Psoas muscle (tissue), 8 donors: ENCODE data around the gene KAT7. TPM values are rescaled to one million over a fixed set of nuclear protein-coding genes. Genes with fewer than 3 reads are reported as not detected.

ENCODE experiments used
- ATAC-seq, 4 donors: fragments of 200-7000 bp; cut with Tn5 transposase; one replicate each; pipeline ENCODE4 v1.9.1; 2020; ENCODE audit warnings: moderate library complexity in 3 of 4, mild to moderate bottlenecking in 2 of 4
- DNase-seq, 2 donors: peaks; one replicate each; pipeline ENCODE4 v3.0.0-alpha.2; 2020
- H3K27ac ChIP-seq: fragments of 200-600 bp; one replicate; pipeline ENCODE4 v1.8.0; 2022
- H3K27me3 ChIP-seq, 3 donors: fragments of 200-600 bp in 1 of 3; one replicate each; pipeline versions ENCODE4 v1.6.1 to v1.8.0; 2013 to 2022; ENCODE audit warnings: low read length in 2 of 3, mild to moderate bottlenecking in 2 of 3, moderate library complexity in 1 of 3; ENCODE audit not compliant: insufficient read depth in 3 of 3
- H3K36me3 ChIP-seq, 2 donors: fragments of 200-600 bp in 1 of 2; one replicate each; pipeline versions ENCODE4 v1.6.1 to v1.8.0; 2013 to 2022; ENCODE audit warnings: low read depth in 1 of 2, mild to moderate bottlenecking in 1 of 2, moderate library complexity in 1 of 2; ENCODE audit not compliant: insufficient read depth in 1 of 2
- H3K4me1 ChIP-seq: fragments of 200-600 bp; one replicate; pipeline ENCODE4 v1.8.0; 2022
- H3K4me3 ChIP-seq: fragments of 200-600 bp; one replicate; pipeline ENCODE4 v1.8.0; 2022; ENCODE audit warnings: mild to moderate bottlenecking
- H3K9me3 ChIP-seq: fragments of 200-600 bp; one replicate; pipeline ENCODE4 v1.8.0; 2022
- CTCF ChIP-seq: fragments of 200-600 bp; IDR thresholded peaks from one replicate; pipeline ENCODE4 v1.8.0; 2022; ENCODE audit warnings: antibody characterized with exemption
- WGBS, 3 donors: extraction: QIAGEN DNeasy Blood & Tissue Kit; methylation state at CpG; one replicate each; pipeline versions ENCODE4 v1.1.6 to v1.1.7; 2013; 5-methylcytosine and 5-hydroxymethylcytosine counted together
- intact Hi-C, 2 donors: fragments of 100-400 bp; cut with DNase I; formaldehyde crosslinking; loops; one replicate each; pipeline versions ENCODE4 v1.11.0 to v1.14.2; 2022
- long read RNA-seq, 2 donors: library from polyadenylated mRNA; unstranded; transcript quantifications; one replicate each; pipeline ENCODE4 v2.0.0, GENCODE V29; 2021
- polyA plus RNA-seq, 3 donors: library from polyadenylated mRNA; stranded (reverse); fragments of 200-250 nt; gene quantifications; one replicate each; pipeline ENCODE4 v1.2.3, GENCODE V29; 2013
- total RNA-seq, 4 donors: library from RNA; stranded (reverse); fragmentation: NEBNext Ultra II Directional in 2 of 4; extraction: Animal tissue kit (Norgen Biotek cat#: 25700) in 2 of 4; gene quantifications; one replicate each; pipeline versions ENCODE4 v1.2.1 to v1.2.4, GENCODE V29; 2021 to 2023
- donor health status: healthy with polysubstance abuse.
- donor health status: DM: no; HTN: no; CAD: no; lungs with moderate emphysema.
- donor health status: Bipolar disorder and iron deficiency.
- donor health status: healthy.
- donor health status: DM: yes; HTN: yes; CAD: no.
- donor health status: DM: no; HTN: no; CAD: no.
- donor health status: DM: no; HTN: no; CAD: no.
- donor health status: DM: yes; HTN: yes; CAD: no.

The KAT7 gene
- total RNA-seq, result 10 to 100 TPM; 27.6 to 60.7 (median 54.7) TPM
- polyA plus RNA-seq, result 10 to 100 TPM; 15.4 to 34.1 (median 16.5) TPM
- long read RNA-seq, donor 1, full-length matches to known transcripts, result 14 of 19 reads
- long read RNA-seq, donor 1, partial matches to known transcripts, result 3 of 19 reads
- long read RNA-seq, donor 1, other reads (novel, unspliced or antisense), result 2 of 19 reads
- long read RNA-seq, donor 2, full-length matches to known transcripts, result 61 of 77 reads
- long read RNA-seq, donor 2, partial matches to known transcripts, result 13 of 77 reads
- long read RNA-seq, donor 2, other reads (novel, unspliced or antisense), result 3 of 77 reads

GRCh38 chr17:49788478-49789242 lies at the start of gene KAT7:
Gene KAT7 (plus strand): TSS chr17:49788681. CDS start chr17:49788835, 154 bp downstream.
- Histone ChIP-seq H3K4me1 (peaks cover 47% of the 10 kb centered on the region), H3K4me3 (peak within 1 kb of the TSS; percentile 100), H3K27me3 (no peaks in the 10 kb centered on the region), H3K27ac (peak within 1 kb of the TSS; percentile 100), H3K9me3 (no peaks in the 10 kb centered on the region), H3K36me3 (peaks cover 8 to 29% of the 10 kb centered on the region in 2 donors)
- intact Hi-C loops, result loop anchor here in 1 of 2 donors (5.0 kb wide), 1 partner anchor 81 kb away; the partner anchor contains the start of gene SLC35B1
- DNase-seq, result peak; percentile 99 to 100
- peak; percentile 94 to 96 (median 95) for ATAC-seq
- TF ChIP-seq CTCF, result no peak
- 0% methylated on average over 59 of the region's 59 CpGs for WGBS, 3 donors

- Histone ChIP-seq H3K27ac (peak overlapping the region; percentile 46), H3K36me3 (no peaks in the 10 kb centered on the region), H3K4me1 (peaks cover 36% of the 10 kb centered on the region), H3K27me3 (no peaks in the 10 kb centered on the region), H3K9me3 (no peaks in the 10 kb centered on the region), H3K4me3 (no peak overlapping the region)
- 30 to 33% (median 32%) methylated on average over 7 of the region's 7 CpGs for WGBS, 3 donors
- DNase-seq (peak; percentile 81 to 93), ATAC-seq (peak; percentile 80 to 86 (median 82))
- TF ChIP-seq CTCF, result no peak
- intact Hi-C loops, result no loop called here
Observed at GRCh38 chr17:49739641-49740271, 48.7 kb upstream of the KAT7 start.

GRCh38 chr17:49741009-49741691 lies 47.3 kb upstream of the KAT7 start:
- ATAC-seq (peak in 2 of 4 donors; percentile 26 to 50), DNase-seq (no peak)
- Histone ChIP-seq H3K27me3 (no peaks in the 10 kb centered on the region), H3K27ac (peak overlapping the region; percentile 54), H3K9me3 (no peaks in the 10 kb centered on the region), H3K36me3 (no peaks in the 10 kb centered on the region), H3K4me1 (peaks cover 36% of the 10 kb centered on the region), H3K4me3 (no peak overlapping the region)
- no peak for TF ChIP-seq CTCF
- 39 to 53% (median 41%) methylated on average over 5 of the region's 5 CpGs for WGBS, 3 donors
- intact Hi-C loops, result no loop called here

- no peaks in the 10 kb centered on the region for H3K36me3 ChIP-seq
- WGBS, 3 donors, result 43 to 61% (median 49%) methylated on average over 3 of the region's 3 CpGs
- H3K9me3 ChIP-seq, result no peaks in the 10 kb centered on the region
- TF ChIP-seq CTCF, result no peak
- no peak overlapping the region for H3K4me3 ChIP-seq
- DNase-seq (no peak), ATAC-seq (no peak)
- peak overlapping the region; percentile 14 for H3K27ac ChIP-seq
- H3K27me3 ChIP-seq, result no peaks in the 10 kb centered on the region
- intact Hi-C loops, result no loop called here
- H3K4me1 ChIP-seq, result peaks cover 36% of the 10 kb centered on the region
Observed at GRCh38 chr17:49741692-49742076, 46.8 kb upstream of the KAT7 start.
